ENCODE measurements around the gene SLC2A4RG. TPM values are rescaled to one million over a fixed set of nuclear protein-coding genes. Genes with fewer than 3 reads are reported as not detected.
A peak's percentile ranks its signal among the peaks of the same experiment; 100 is the strongest.

SLC2A4RG gene
- total and polyA plus RNA-seq, 9 donors = 2.2 to 199 (median 103) TPM

DNA sequence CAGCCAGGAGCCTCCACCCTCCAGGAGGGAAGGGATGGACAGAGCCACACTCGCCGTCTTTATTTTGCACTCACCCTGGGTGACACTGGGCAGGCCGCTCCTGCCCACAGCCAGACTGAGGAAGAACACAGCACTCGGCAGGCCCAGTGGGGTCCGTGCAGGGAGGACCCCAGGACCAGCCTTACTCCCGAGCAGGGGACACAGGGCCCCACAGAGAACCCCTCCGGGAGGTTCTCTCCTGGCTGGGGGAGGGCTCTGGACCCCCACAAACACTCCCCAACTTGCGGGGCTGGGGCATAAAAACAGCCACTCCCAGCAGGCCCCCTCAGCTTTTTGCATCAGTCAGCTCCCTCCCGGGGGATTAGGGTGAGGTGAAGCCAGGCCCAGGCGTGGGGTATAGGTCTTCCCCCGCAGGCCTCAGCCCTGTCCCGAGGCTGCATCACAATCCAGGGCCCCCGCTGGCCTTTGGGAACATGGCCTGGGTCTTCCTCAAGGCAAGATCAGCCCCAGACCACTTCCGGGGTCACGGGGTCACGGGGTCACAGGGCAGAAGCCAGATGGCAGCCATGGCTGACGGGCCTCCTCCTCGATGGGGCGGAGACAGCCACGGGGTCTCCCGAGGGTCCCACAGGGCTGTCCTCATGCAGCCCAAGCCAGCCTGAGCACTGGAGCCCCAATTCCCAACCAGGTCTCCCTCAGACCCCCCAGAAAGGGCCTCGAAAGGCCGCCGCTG lies 39.9 kb upstream of the SLC2A4RG start:
- WGBS, 3 donors = 63 to 68% (median 66%) methylated on average over 24 of the region's 24 CpGs
- peaks cover 2% of the 10 kb centered on the region for H3K4me1 ChIP-seq (ENCODE audit: insufficient read depth)
- H3K4me3 ChIP-seq = no peak overlapping the region
- H3K27me3 ChIP-seq = no peaks in the 10 kb centered on the region
- no peaks in the 10 kb centered on the region for H3K9me3 ChIP-seq
- no peaks in the 10 kb centered on the region for H3K36me3 ChIP-seq
- no peak overlapping the region for H3K27ac ChIP-seq
- DNase-seq = peak in 4 of 5 donors; percentile 13 to 64 (median 36)
- intact Hi-C loops (cut with DNase I) = no loop called here
- no peak for TF ChIP-seq CTCF (IDR thresholded peaks at IDR 0.05)
- no peak for TF ChIP-seq POLR2A (IDR thresholded peaks at IDR 0.05)
- TF ChIP-seq EP300 (IDR thresholded peaks at IDR 0.05) = no peak

- DNase-seq = peak in 3 of 5 donors; percentile 22 to 43 (median 25)
- H3K9me3 ChIP-seq = no peaks in the 10 kb centered on the region
- H3K4me3 ChIP-seq = no peak overlapping the region
- WGBS, 3 donors = 71 to 75% (median 72%) methylated on average over 40 to 43 of the region's 43 CpGs
- no peaks in the 10 kb centered on the region for H3K27me3 ChIP-seq
- no peak for TF ChIP-seq CTCF (IDR thresholded peaks at IDR 0.05)
- no peak for TF ChIP-seq POLR2A (IDR thresholded peaks at IDR 0.05)
- no peak for TF ChIP-seq EP300 (IDR thresholded peaks at IDR 0.05)
- H3K36me3 ChIP-seq = no peaks in the 10 kb centered on the region
- intact Hi-C loops (cut with DNase I) = no loop called here
- peaks cover 2% of the 10 kb centered on the region for H3K4me1 ChIP-seq (ENCODE audit: insufficient read depth)
- H3K27ac ChIP-seq = no peak overlapping the region
These were observed 39.2 kb upstream of the SLC2A4RG start for GRCh38 chr20:63700199-63701050.

- intact Hi-C loops (cut with DNase I) = no loop called here
- Histone ChIP-seq H3K4me3 (no peak overlapping the region), H3K4me1 (ENCODE audit: insufficient read depth) (peaks cover 2% of the 10 kb centered on the region), H3K27ac (no peak overlapping the region), H3K36me3 (no peaks in the 10 kb centered on the region), H3K9me3 (no peaks in the 10 kb centered on the region), H3K27me3 (no peaks in the 10 kb centered on the region)
- TF ChIP-seq CTCF (IDR thresholded peaks at IDR 0.05) = no peak
- TF ChIP-seq EP300 (IDR thresholded peaks at IDR 0.05) = no peak
- no peak for TF ChIP-seq POLR2A (IDR thresholded peaks at IDR 0.05)
- DNase-seq = no peak
- WGBS, 3 donors = 68 to 70% (median 68%) methylated on average over 5 of the region's 5 CpGs
These were observed 38.6 kb upstream of the SLC2A4RG start for GRCh38 chr20:63701051-63701328.

GRCh38 chr20:63701329-63702035 lies 38.1 kb upstream of the SLC2A4RG start:
- WGBS, 3 donors = 74 to 80% (median 75%) methylated on average over 11 to 14 of the region's 14 CpGs
- Histone ChIP-seq H3K27ac (no peak overlapping the region), H3K4me1 (ENCODE audit: insufficient read depth) (peaks cover 2% of the 10 kb centered on the region), H3K9me3 (no peaks in the 10 kb centered on the region), H3K27me3 (no peaks in the 10 kb centered on the region), H3K4me3 (no peak overlapping the region), H3K36me3 (no peaks in the 10 kb centered on the region)
- intact Hi-C loops (cut with DNase I) = no loop called here
- TF ChIP-seq POLR2A (IDR thresholded peaks at IDR 0.05) (no peak), EP300 (IDR thresholded peaks at IDR 0.05) (no peak), CTCF (IDR thresholded peaks at IDR 0.05) (no peak)
- peak in 1 of 5 donors; percentile 32 for DNase-seq
